MCF 10A (cell line): ENCODE data around the gene OLFM3. TPM values are rescaled to one million over a fixed set of nuclear protein-coding genes. Genes with fewer than 3 reads are reported as not detected.

Experiments
- BruUV-seq: library from RNA; stranded (reverse); fragments of 400-500 nt; replicated peaks from 2 replicates; lab custom pipeline; 2021; lab: Mats Ljungman, UMichigan
- CTCF ChIA-PET: fragments of 300-600 bp; sonication (Branson Sonifier 250); formaldehyde crosslinking; extraction: SDS; loops from one replicate; lab custom pipeline; 2021; ENCODE audit warnings: antibody characterized with exemption, inconsistent platforms; lab: Yijun Ruan, JAX
- POLR2A ChIA-PET: fragments of 300-600, 350-650 bp; sonication (Branson Sonifier 250); formaldehyde crosslinking; extraction: SDS; loops from one replicate; lab custom pipeline; 2020; ENCODE audit warnings: antibody characterized with exemption, inconsistent platforms; lab: Yijun Ruan, JAX
- DNase-seq: peaks from one replicate; pipeline ENCODE4 v3.0.0-alpha.2; 2018; ENCODE audit not compliant: unreplicated experiment
- H3K27ac Mint-ChIP-seq: one replicate; pipeline ENCODE4 v1.8.0; 2022; ENCODE audit warnings: mild to moderate bottlenecking, low read depth, mixed read lengths; ENCODE audit not compliant: unreplicated experiment
- H3K27me3 Mint-ChIP-seq: one replicate; pipeline ENCODE4 v1.8.0; 2022; ENCODE audit warnings: mixed read lengths; ENCODE audit not compliant: insufficient read depth, unreplicated experiment
- H3K36me3 Mint-ChIP-seq: one replicate; pipeline ENCODE4 v1.8.0; 2022; ENCODE audit warnings: mild to moderate bottlenecking, moderate library complexity, mixed read lengths; ENCODE audit not compliant: insufficient read depth, unreplicated experiment
- H3K4me1 Mint-ChIP-seq: one replicate; pipeline ENCODE4 v1.8.0; 2022; ENCODE audit warnings: mixed read lengths; ENCODE audit not compliant: insufficient read depth, unreplicated experiment
- H3K4me3 Mint-ChIP-seq: one replicate; pipeline ENCODE4 v1.8.0; 2022; ENCODE audit warnings: mild to moderate bottlenecking, moderate library complexity, mixed read lengths; ENCODE audit not compliant: unreplicated experiment
- H3K9me3 Mint-ChIP-seq: one replicate; pipeline ENCODE4 v1.8.0; 2022; ENCODE audit warnings: mixed read lengths; ENCODE audit not compliant: unreplicated experiment
- CTCF ChIP-seq: fragments of 200-600 bp; IDR thresholded peaks from one replicate; pipeline ENCODE4 v1.8.0; 2022; ENCODE audit warnings: antibody characterized with exemption, mild to moderate bottlenecking; ENCODE audit not compliant: unreplicated experiment
- intact Hi-C: fragments of 100-400 bp; cut with micrococcal nuclease; formaldehyde crosslinking; loops from 2 replicates; pipeline ENCODE4 v1.14.1; 2022
- total RNA-seq: library from RNA; stranded (reverse); gene quantifications from 2 replicates; pipeline ENCODE4 v1.2.3, GENCODE V29; 2022

Gene OLFM3
- total RNA-seq, 1 experiment from 2014 or later: not detected

DNA sequence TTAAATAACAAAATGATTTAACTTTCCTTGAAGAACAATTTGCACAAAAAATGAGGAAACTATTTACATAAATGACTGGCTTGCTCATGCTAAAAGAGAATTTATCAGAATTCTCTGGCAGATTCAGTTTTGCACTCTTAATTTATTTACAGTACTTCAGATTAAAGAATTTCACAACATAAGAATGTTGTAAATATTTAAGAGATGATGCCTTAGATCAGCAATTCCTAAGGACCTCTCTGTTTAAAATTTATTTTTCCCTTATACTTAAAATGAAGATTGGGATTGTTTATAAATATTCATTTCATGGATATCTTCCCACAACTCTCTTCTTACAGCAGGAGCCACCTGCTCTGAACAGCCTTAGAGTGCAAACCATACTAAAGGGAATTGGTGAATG is 120.8 kb downstream of the OLFM3 start:
- Mint-ChIP-seq H3K4me1 (no peaks in the 10 kb centered on the region), H3K4me3 (no peak overlapping the region), H3K9me3 (no peaks in the 10 kb centered on the region), H3K27ac (no peak overlapping the region), H3K27me3 (peaks cover 27% of the 10 kb centered on the region), H3K36me3 (no peaks in the 10 kb centered on the region)
- no TSS peak for BruUV-seq
- CTCF ChIA-PET: no interaction called here
- DNase-seq: no peak
- TF ChIP-seq CTCF: no peak
- POLR2A ChIA-PET: no interaction called here
- intact Hi-C loops: no loop called here

DNA sequence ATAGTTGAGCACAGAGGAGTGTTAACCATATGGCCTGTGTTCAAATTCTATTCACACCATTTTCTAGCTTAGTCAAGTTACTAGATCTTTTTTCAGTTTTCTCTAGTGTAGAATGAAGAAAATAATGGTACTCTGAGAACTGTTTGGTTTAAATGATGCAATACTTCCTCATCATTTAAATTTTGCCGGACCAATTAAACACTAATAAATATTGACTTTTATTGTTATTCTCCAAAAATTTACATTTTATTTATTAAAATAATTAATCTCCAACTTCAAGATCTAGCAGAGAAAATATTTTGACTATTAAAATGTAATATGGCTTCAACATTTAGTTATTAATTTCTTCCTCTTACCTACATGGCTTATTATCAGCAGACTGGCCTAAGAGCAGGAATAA is 123.1 kb downstream of the OLFM3 start:
- Mint-ChIP-seq H3K27ac (no peak overlapping the region), H3K4me3 (no peak overlapping the region), H3K36me3 (no peaks in the 10 kb centered on the region), H3K9me3 (no peaks in the 10 kb centered on the region), H3K4me1 (no peaks in the 10 kb centered on the region), H3K27me3 (peaks cover 36% of the 10 kb centered on the region)
- CTCF ChIA-PET: interaction anchor here (0.7 kb wide), 1 partner anchor 307 kb away, joined by 3 read pairs; no protein-coding TSS in a partner anchor
- DNase-seq: no peak
- TF ChIP-seq CTCF: no peak
- no TSS peak for BruUV-seq
- intact Hi-C loops: no loop called here
- POLR2A ChIA-PET: no interaction called here

- POLR2A ChIA-PET: no interaction called here
- Mint-ChIP-seq H3K27me3 (peaks cover 49% of the 10 kb centered on the region), H3K4me1 (no peaks in the 10 kb centered on the region), H3K9me3 (no peaks in the 10 kb centered on the region), H3K36me3 (no peaks in the 10 kb centered on the region), H3K27ac (no peak overlapping the region), H3K4me3 (no peak overlapping the region)
- CTCF ChIA-PET: no interaction called here
- intact Hi-C loops: loop anchor here (5.0 kb wide), 1 partner anchor 37 kb away; no protein-coding TSS in a partner anchor
- no peak for DNase-seq
- BruUV-seq: no TSS peak
- TF ChIP-seq CTCF: no peak
Observed at GRCh38 chr1:101859941-101860340, 136.8 kb downstream of the OLFM3 start.

GRCh38 chr1:101854271-101854670 is 142.5 kb downstream of the OLFM3 start:
- CTCF ChIA-PET: no interaction called here
- Mint-ChIP-seq H3K27me3 (peaks cover 32% of the 10 kb centered on the region), H3K4me1 (no peaks in the 10 kb centered on the region), H3K36me3 (no peaks in the 10 kb centered on the region), H3K27ac (no peak overlapping the region), H3K4me3 (no peak overlapping the region), H3K9me3 (no peaks in the 10 kb centered on the region)
- no TSS peak for BruUV-seq
- no peak for TF ChIP-seq CTCF
- intact Hi-C loops: no loop called here
- POLR2A ChIA-PET: no interaction called here
- DNase-seq: no peak
